ENCODE results near the gene WWOX. TPM values are rescaled to one million over a fixed set of nuclear protein-coding genes. Genes with fewer than 3 reads are reported as not detected.

The WWOX gene
- total and polyA plus RNA-seq, 2 of the 13 experiments (the other 11 are each of a cell fraction or from before 2014, with no cell fraction given), result 9.1 to 37.4 TPM

GRCh38 chr16:78942625-78943245 lies 843.3 kb downstream of the WWOX start:
- H3K9ac ChIP-seq (ENCODE audit: insufficient read depth, low read depth, low read length), result no peak overlapping the region
- no peak for TF ChIP-seq ZNF709 (CRISPR knock-in tag; IDR thresholded peaks at IDR 0.05)
- TF ChIP-seq IRX3 (CRISPR knock-in tag; IDR thresholded peaks at IDR 0.05; ENCODE audit: borderline replicate concordance, low read depth), result no peak
- TF ChIP-seq IKZF5 (CRISPR knock-in tag; IDR thresholded peaks at IDR 0.05), result no peak
- no peak for TF ChIP-seq ZFP36L2 (CRISPR knock-in tag; IDR thresholded peaks at IDR 0.05)
- TF ChIP-seq AKNA (CRISPR knock-in tag; IDR thresholded peaks at IDR 0.05; ENCODE audit: borderline replicate concordance), result no peak
- TF ChIP-seq CENPX (CRISPR knock-in tag; IDR thresholded peaks at IDR 0.05), result no peak
- no peak for TF ChIP-seq ZNF451 (CRISPR knock-in tag; IDR thresholded peaks at IDR 0.05)
- H3K4me2 ChIP-seq (ENCODE audit: low read depth, low read length), result no peak overlapping the region
- H3K79me2 ChIP-seq (ENCODE audit: insufficient read depth, low read length), result no peaks in the 10 kb centered on the region
- ATAC-seq (no peak), FAIRE-seq (no peak), DNase-seq (ENCODE audit: low spot score) (no peak)
- WGBS (ENCODE audit: low lambda C conversion rate), result 67% methylated on average over 8 of the region's 8 CpGs
- no peaks in the 10 kb centered on the region for H4K20me1 ChIP-seq (ENCODE audit: insufficient read depth, low read length)
- in situ Hi-C loops (cut with HindIII; ENCODE audit: extremely low pct_ligation_motif_present, low pct_unique_long_range_greater_than_20kb), result no loop called here
- ChIA-PET CTCF (ENCODE audit: low intra/inter-chr PET ratio, low total read pairs) (no interaction called here), POLR2A (no interaction called here)
- intact Hi-C loops (cut with micrococcal nuclease; ENCODE audit: unreplicated experiment), result no loop called here
- no peak overlapping the region for H3K4me3 ChIP-seq (replicated peaks in 1 of 3; ENCODE audit: insufficient read depth in 1 of 3, low read depth in 2 of 3, low read length in 3 of 3)
- no peak overlapping the region for H3K27ac ChIP-seq (ENCODE audit: extremely low read length, insufficient read depth, low read length)
- H3K36me3 ChIP-seq (replicated peaks in 1 of 2; ENCODE audit: control insufficient read depth in 1 of 2, insufficient read depth in 2 of 2, low read length in 2 of 2), result no peaks in the 10 kb centered on the region
- no peaks in the 10 kb centered on the region for H3K4me1 ChIP-seq (ENCODE audit: insufficient read depth, low read length)
- no peaks in the 10 kb centered on the region for H3K9me3 ChIP-seq (ENCODE audit: low read length)
- no peak overlapping the region for H2AFZ ChIP-seq (ENCODE audit: low read length)
- no peaks in the 10 kb centered on the region for H3K27me3 ChIP-seq (ENCODE audit: control insufficient read depth in 1 of 2, insufficient read depth in 2 of 2, low read length in 2 of 2)
- BruUV-seq (replicated peaks), result no TSS peak
